GM21526 (cell line): Measurements from ENCODE around the gene CDHR1.
A peak's percentile ranks its signal among the peaks of the same experiment; 100 is the strongest.

ENCODE experiments used
- ATAC-seq: cut with Tn5 transposase; IDR thresholded peaks from one replicate; pipeline ENCODE4 v1.9.1; 2021; ENCODE audit warnings: moderate library complexity; ENCODE audit not compliant: unreplicated experiment, low FRiP score

The CDHR1 gene

GRCh38 chr10:84196941-84197340 is 2.6 kb downstream of the CDHR1 start:
- no peak for ATAC-seq

- no peak for ATAC-seq
Observed at GRCh38 chr10:84197643-84198042, 3.3 kb downstream of the CDHR1 start.

GRCh38 chr10:84198206-84198915 is 4.0 kb downstream of the CDHR1 start:
- ATAC-seq, result no peak

- ATAC-seq, result no peak
Observed at GRCh38 chr10:84200537-84201243, 6.4 kb downstream of the CDHR1 start.

GRCh38 chr10:84201244-84201606 is 6.9 kb downstream of the CDHR1 start:
- ATAC-seq, result no peak

- no peak for ATAC-seq
Observed at GRCh38 chr10:84201682-84202081, 7.3 kb downstream of the CDHR1 start.

GRCh38 chr10:84202349-84202748 is 8.0 kb downstream of the CDHR1 start:
- no peak for ATAC-seq

GRCh38 chr10:84204122-84204521 is 9.8 kb downstream of the CDHR1 start:
- peak; percentile 66 for ATAC-seq

GRCh38 chr10:84204610-84205009 is 10.3 kb downstream of the CDHR1 start:
- ATAC-seq, result no peak

GRCh38 chr10:84205049-84205852 is 10.9 kb downstream of the CDHR1 start:
- ATAC-seq, result peak; percentile 88

GRCh38 chr10:84205853-84206525 is 11.7 kb downstream of the CDHR1 start:
- ATAC-seq, result no peak

GRCh38 chr10:84208023-84208422 is 13.7 kb downstream of the CDHR1 start:
- ATAC-seq, result no peak

GRCh38 chr10:84211566-84211965 is 17.2 kb downstream of the CDHR1 start:
- ATAC-seq, result no peak

GRCh38 chr10:84212014-84212413 is 17.7 kb downstream of the CDHR1 start:
- ATAC-seq, result no peak

- ATAC-seq, result no peak
Observed at GRCh38 chr10:84213076-84213475, 18.7 kb downstream of the CDHR1 start.

GRCh38 chr10:84214046-84214572 is 19.8 kb downstream of the CDHR1 start:
- ATAC-seq, result peak; percentile 20

- peak; percentile 86 for ATAC-seq
Observed at GRCh38 chr10:84214612-84215235, 20.4 kb downstream of the CDHR1 start.

GRCh38 chr10:84216834-84217233 is 22.5 kb downstream of the CDHR1 start:
- no peak for ATAC-seq

GRCh38 chr10:84217746-84218145 is 23.4 kb downstream of the CDHR1 start:
- no peak for ATAC-seq

- ATAC-seq, result no peak
Observed at GRCh38 chr10:84221916-84222315, 27.6 kb downstream of the CDHR1 start.
